ENCODE results near the gene IFI27.

IFI27 gene

GRCh38 chr14:94158239-94158883 lies 47.8 kb downstream of the IFI27 start:
- DNase-seq = no peak

- DNase-seq = peak in 1 of 2 donors; percentile 9
Measured at GRCh38 chr14:94161058-94161457, 50.5 kb downstream of the IFI27 start.

- peak; percentile 12 to 26 for DNase-seq
Measured at GRCh38 chr14:94161981-94162380, 51.4 kb downstream of the IFI27 start.

- no peak for DNase-seq
Measured at GRCh38 chr14:94162466-94162865, 51.9 kb downstream of the IFI27 start.

GRCh38 chr14:94163796-94164195 lies 53.3 kb downstream of the IFI27 start:
- peak in 1 of 2 donors; percentile 19 for DNase-seq

GRCh38 chr14:94164685-94165431 lies 54.3 kb downstream of the IFI27 start:
- no peak for DNase-seq

- DNase-seq = no peak
Measured at GRCh38 chr14:94165744-94166143, 55.2 kb downstream of the IFI27 start.
